Omental fat pad (tissue), 4 donors: ENCODE data around the gene MAPRE2. TPM values are rescaled to one million over a fixed set of nuclear protein-coding genes. Genes with fewer than 3 reads are reported as not detected.
A peak's percentile ranks its signal among the peaks of the same experiment; 100 is the strongest.

Experiments
- ATAC-seq: fragments of 150-250 bp; one replicate; pipeline ENCODE4 v1.9.1; 2016; ENCODE audit warnings: mild to moderate bottlenecking, moderate library complexity; ENCODE audit not compliant: low FRiP score
- DNase-seq: peaks from one replicate; pipeline ENCODE4 v3.0.0-alpha.2; 2019; ENCODE audit warnings: low spot score
- CTCF ChIP-seq, 3 donors: fragments of 450-650 bp; IDR thresholded peaks; one replicate each; pipeline ENCODE4 v1.5.1; 2016 to 2017; ENCODE audit warnings: antibody characterized with exemption in 3 of 3, mild to moderate bottlenecking in 3 of 3, moderate library complexity in 2 of 3
- total RNA-seq, 4 donors: library from RNA; depleted of rRNA; stranded (reverse); fragments of >200 nt; gene quantifications; one replicate each; pipeline ENCODE4 v1.1.0, GENCODE V29; 2016

MAPRE2 gene
- total RNA-seq, 4 donors from 2014 or later: 19.7 to 35.6 (median 24.8) TPM

DNA sequence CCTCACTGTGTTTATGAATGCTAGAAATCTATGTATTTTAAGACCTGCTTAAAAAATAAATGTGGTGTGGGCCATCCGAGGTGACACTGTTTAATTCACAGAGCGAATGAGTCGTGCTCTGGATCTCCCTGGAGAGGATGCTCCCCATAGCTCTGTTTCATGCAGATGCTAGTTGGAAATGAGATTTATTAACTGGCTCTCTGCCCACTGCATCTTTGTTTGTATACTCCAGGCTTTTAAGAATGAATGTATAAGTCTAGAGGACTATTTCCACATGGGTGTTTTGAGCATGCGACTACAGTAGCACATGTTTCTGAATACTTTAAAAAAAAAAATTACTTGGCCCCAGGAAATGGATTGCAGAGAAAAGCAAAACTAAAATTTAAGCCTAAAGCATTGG lies 3.9 kb downstream of the MAPRE2 start:
- DNase-seq (no peak), ATAC-seq (no peak)

DNA sequence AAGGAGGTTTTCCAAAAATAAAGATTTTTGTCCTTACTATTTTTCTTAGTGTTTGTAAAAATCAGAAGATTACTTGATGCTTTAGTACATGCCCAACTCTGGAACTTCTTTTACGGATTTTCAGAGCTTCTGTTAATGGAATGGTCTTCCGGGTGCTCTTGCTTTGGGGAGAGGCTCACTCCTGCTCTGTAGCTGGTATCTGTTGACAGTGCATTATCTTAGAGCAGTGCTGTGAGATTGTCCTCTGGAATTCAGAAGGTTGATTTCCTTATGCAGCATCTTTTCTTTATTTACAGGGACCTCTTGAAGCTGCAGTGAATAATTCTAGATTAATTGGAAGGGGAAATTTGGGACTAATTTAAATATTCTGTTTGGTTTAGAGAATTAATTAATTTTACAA lies 4.6 kb downstream of the MAPRE2 start:
- TF ChIP-seq CTCF (IDR thresholded peaks at IDR 0.05): no peak
- DNase-seq: no peak
- no peak for ATAC-seq

More for the DNA sequence above, 3.9 kb downstream of the MAPRE2 start:
- TF ChIP-seq CTCF (IDR thresholded peaks at IDR 0.05): no peak

- no peak for DNase-seq
- TF ChIP-seq CTCF (IDR thresholded peaks at IDR 0.05): no peak
- ATAC-seq: no peak
Observed at GRCh38 chr18:35047697-35048292, 6.6 kb downstream of the MAPRE2 start.

DNA sequence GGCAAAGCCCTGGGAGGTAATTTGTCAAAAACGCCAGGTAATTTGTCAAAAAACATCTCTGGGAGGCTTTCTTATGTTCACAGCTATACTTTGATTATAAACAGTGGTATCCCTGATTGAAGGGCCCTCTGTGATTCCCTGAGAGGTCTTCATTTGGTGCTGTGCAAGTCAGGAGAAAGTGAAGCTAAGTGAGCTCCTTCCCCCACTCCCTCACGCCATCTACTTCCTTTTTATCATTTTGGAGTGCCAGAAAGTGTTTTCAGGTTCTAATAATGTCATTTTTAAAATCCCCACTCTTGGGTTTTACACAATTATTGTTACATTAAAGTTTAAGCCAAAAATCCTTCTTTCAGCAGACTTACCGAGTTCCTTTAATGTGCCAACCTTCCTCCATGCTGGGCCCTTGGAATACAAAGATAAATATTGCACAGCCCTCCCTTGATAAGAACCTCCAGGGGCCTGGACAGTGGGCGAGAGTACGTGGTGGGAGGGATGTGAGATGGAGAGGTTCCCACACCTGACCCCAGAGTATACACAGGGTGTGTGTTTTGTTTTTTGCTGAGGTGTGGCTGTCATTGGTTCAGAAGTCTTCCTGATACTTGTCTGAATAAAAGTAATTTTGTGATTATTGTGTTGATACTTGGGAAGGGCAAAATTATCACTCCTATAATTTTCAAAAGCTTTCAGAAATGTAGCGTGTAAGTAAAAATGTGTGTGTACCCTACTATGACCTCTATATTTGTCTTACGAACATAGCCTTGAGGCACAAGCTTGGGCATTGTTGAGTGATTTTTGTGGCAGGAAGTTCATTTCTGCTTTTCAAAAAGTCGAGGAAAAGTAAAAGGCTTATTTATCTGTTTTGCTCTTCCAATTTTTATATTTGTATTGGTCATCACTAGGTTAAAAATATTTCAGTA lies 8.2 kb downstream of the MAPRE2 start:
- no peak for DNase-seq
- ATAC-seq: no peak
- TF ChIP-seq CTCF (IDR thresholded peaks at IDR 0.05): no peak

- no peak for TF ChIP-seq CTCF (IDR thresholded peaks at IDR 0.05)
- ATAC-seq (peak; percentile 9), DNase-seq (no peak)
Observed at GRCh38 chr18:35050028-35050546, 8.9 kb downstream of the MAPRE2 start.

GRCh38 chr18:35050705-35051195 lies 9.5 kb downstream of the MAPRE2 start:
- DNase-seq (no peak), ATAC-seq (peak; percentile 63)

More at GRCh38 chr18:35050705-35051195, 9.5 kb downstream of the MAPRE2 start:
- no peak for TF ChIP-seq CTCF (IDR thresholded peaks at IDR 0.05)
